Thyroid gland (tissue), 4 donors: ENCODE measurements around the gene NID2.

Experiments used
- POLR2A ChIP-seq, 2 donors: fragments of 450-650 bp; IDR thresholded peaks; one replicate each; pipeline ENCODE4 v1.6.1; 2017; ENCODE audit warnings: antibody characterized with exemption in 2 of 2, mild to moderate bottlenecking in 2 of 2, moderate library complexity in 1 of 2
- TF ChIP-seq, protein P1 (sequence below), 6 experiments: fragments of 200-600 bp in 3 of 6; fragments of 450-650 bp in 3 of 6; sonication (generic) in 3 of 6; IDR thresholded peaks; one replicate each; pipeline ENCODE4 v1.5.1; 2016 to 2019; ENCODE audit warnings: antibody characterized with exemption in 6 of 6, mild to moderate bottlenecking in 2 of 6, inconsistent platforms in 1 of 6, moderate library complexity in 1 of 6

DNA sequence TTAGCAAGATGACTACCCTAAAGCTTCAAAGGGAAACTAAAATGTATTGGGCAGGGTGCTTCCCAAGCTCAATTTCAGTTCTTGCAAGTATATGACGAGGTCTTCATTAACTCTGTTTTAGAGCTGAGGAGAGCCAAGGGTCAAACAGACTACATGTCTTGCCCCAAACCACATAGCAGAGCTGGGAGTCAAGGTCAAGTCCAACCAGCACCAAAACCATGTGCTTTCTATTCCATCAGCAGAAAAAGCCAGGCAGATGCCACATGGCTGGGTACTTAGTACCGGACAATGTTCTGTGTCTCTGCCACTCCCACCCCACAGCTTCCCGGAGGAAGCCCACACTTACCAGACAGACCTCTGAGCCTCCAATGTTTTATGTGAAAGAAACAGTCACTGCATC lies 17.6 kb downstream of the NID2 start:
- TF ChIP-seq, protein P1, sequence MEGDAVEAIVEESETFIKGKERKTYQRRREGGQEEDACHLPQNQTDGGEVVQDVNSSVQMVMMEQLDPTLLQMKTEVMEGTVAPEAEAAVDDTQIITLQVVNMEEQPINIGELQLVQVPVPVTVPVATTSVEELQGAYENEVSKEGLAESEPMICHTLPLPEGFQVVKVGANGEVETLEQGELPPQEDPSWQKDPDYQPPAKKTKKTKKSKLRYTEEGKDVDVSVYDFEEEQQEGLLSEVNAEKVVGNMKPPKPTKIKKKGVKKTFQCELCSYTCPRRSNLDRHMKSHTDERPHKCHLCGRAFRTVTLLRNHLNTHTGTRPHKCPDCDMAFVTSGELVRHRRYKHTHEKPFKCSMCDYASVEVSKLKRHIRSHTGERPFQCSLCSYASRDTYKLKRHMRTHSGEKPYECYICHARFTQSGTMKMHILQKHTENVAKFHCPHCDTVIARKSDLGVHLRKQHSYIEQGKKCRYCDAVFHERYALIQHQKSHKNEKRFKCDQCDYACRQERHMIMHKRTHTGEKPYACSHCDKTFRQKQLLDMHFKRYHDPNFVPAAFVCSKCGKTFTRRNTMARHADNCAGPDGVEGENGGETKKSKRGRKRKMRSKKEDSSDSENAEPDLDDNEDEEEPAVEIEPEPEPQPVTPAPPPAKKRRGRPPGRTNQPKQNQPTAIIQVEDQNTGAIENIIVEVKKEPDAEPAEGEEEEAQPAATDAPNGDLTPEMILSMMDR (IDR thresholded peaks at IDR 0.05) = no peak
- TF ChIP-seq POLR2A (IDR thresholded peaks at IDR 0.05) = no peak
